PC-3 (cell line): ENCODE results near the gene SLC25A36. TPM values are rescaled to one million over a fixed set of nuclear protein-coding genes. Genes with fewer than 3 reads are reported as not detected.
"Not testable (repeated sequence)": the region's sequence is repeated elsewhere in the genome, so short reads cannot be mapped to it uniquely, and the experiment has no call there.

Source experiments
- ATAC-seq: fragments of 200-7000 bp; cut with Tn5 transposase; 2 replicates; pipeline ENCODE4 v1.9.1; 2020; ENCODE audit warnings: mild to moderate bottlenecking, moderate library complexity
- BruUV-seq: library from RNA; stranded (reverse); fragments of 400-500 nt; replicated peaks from 2 replicates; lab custom pipeline; 2021; lab: Mats Ljungman, UMichigan
- CTCF ChIA-PET: fragments of 300-600 bp; sonication (Branson Sonifier 250); formaldehyde crosslinking; loops from one replicate; lab custom pipeline; 2022; ENCODE audit warnings: antibody characterized with exemption; lab: Charles Lee
- POLR2A ChIA-PET: fragments of 300-600 bp; sonication (Branson Sonifier 250); formaldehyde crosslinking; loops from one replicate; lab custom pipeline; 2022; ENCODE audit warnings: antibody characterized with exemption; ENCODE audit not compliant: unreplicated experiment; lab: Charles Lee
- DNase-seq: peaks from one replicate; pipeline ENCODE4 v3.0.0-alpha.2; 2015
- H2AFZ ChIP-seq: fragments of 300-600 bp; sonication (generic); 2 replicates; pipeline ENCODE4 v1.6.0; 2016; ENCODE audit warnings: antibody characterized with exemption, low read length
- H3F3A ChIP-seq: fragments of 300-600 bp; sonication (generic); one replicate; pipeline ENCODE4 v1.6.0; 2017; ENCODE audit warnings: antibody characterized with exemption, low read length, control low read depth, mild to moderate bottlenecking; ENCODE audit not compliant: unreplicated experiment
- H3K27ac ChIP-seq: fragments of 300-600 bp; sonication (generic); 2 replicates; pipeline ENCODE4 v1.5.1; 2016; ENCODE audit warnings: mild to moderate bottlenecking, low read length
- H3K27me3 ChIP-seq: fragments of 300-600 bp; sonication (generic); 2 replicates; pipeline ENCODE4 v1.6.1; 2016; ENCODE audit warnings: low read length, mixed read lengths
- H3K36me3 ChIP-seq: fragments of 300-600 bp; sonication (generic); 2 replicates; pipeline ENCODE4 v1.6.1; 2016; ENCODE audit warnings: low read depth, mixed run types, low read length, mixed read lengths
- H3K4me1 ChIP-seq: fragments of 300-600 bp; sonication (generic); 2 replicates; pipeline ENCODE4 v1.5.1; 2016; ENCODE audit warnings: low read length; ENCODE audit not compliant: insufficient read depth
- H3K4me2 ChIP-seq: fragments of 300-600 bp; sonication (generic); 2 replicates; pipeline ENCODE4 v1.6.0; 2016; ENCODE audit warnings: low read length
- H3K4me3 ChIP-seq: fragments of 300-600 bp; sonication (generic); 2 replicates; pipeline ENCODE4 v1.5.1; 2016; ENCODE audit warnings: mild to moderate bottlenecking, low read length, mixed read lengths
- H3K79me2 ChIP-seq: fragments of 300-600 bp; sonication (generic); 2 replicates; pipeline ENCODE4 v1.6.1; 2017; ENCODE audit warnings: low read length, mixed read lengths
- H3K9ac ChIP-seq: fragments of 300-600 bp; sonication (generic); 2 replicates; pipeline ENCODE4 v1.6.0; 2016; ENCODE audit warnings: mild to moderate bottlenecking, low read length
- H3K9me2 ChIP-seq: fragments of 300-600 bp; sonication (generic); replicated peaks from 2 replicates; pipeline ENCODE4 v1.6.1; 2016; ENCODE audit warnings: mixed run types, low read length, mixed read lengths
- H3K9me3 ChIP-seq: fragments of 300-600 bp; sonication (generic); 2 replicates; pipeline ENCODE4 v1.6.1; 2016; ENCODE audit warnings: low read length, mixed read lengths
- H4K20me1 ChIP-seq: fragments of 300-600 bp; sonication (generic); 2 replicates; pipeline ENCODE4 v1.6.1; 2016; ENCODE audit warnings: low read length, mixed read lengths
- CTCF ChIP-seq: fragments of 300-600 bp; sonication (generic); conservative IDR thresholded peaks from 2 replicates; pipeline ENCODE4 v1.5.1; 2017; ENCODE audit warnings: antibody characterized with exemption, low read depth, mild to moderate bottlenecking, low read length
- EZH2 ChIP-seq: fragments of 300-600 bp; sonication (generic); IDR thresholded peaks from one replicate; pipeline ENCODE4 v1.6.1; 2017; ENCODE audit warnings: antibody characterized with exemption, mild to moderate bottlenecking, low read length; ENCODE audit not compliant: unreplicated experiment
- EZH2phosphoT487 ChIP-seq: fragments of 300-600 bp; sonication (generic); IDR thresholded peaks from 2 replicates; pipeline ENCODE4 v1.6.1; 2018; ENCODE audit warnings: mild to moderate bottlenecking, antibody characterized with exemption, low read length, borderline replicate concordance
- intact Hi-C: fragments of 100-400 bp; cut with micrococcal nuclease; formaldehyde crosslinking; loops from 2 replicates; pipeline ENCODE4 v1.9.0; 2023
- total RNA-seq: library from RNA; depleted of rRNA; stranded (reverse); fragments of >200 nt; gene quantifications from 2 replicates; pipeline ENCODE4 v1.2.3, GENCODE V29; 2014

The SLC25A36 gene
- total RNA-seq, 1 experiment from 2014 or later: 57.3 TPM

- DNase-seq (no peak), ATAC-seq (no peak)
- Histone ChIP-seq H3F3A (no peaks in the 10 kb centered on the region), H4K20me1 (peaks cover 38% of the 10 kb centered on the region), H3K4me3 (no peak overlapping the region), H3K9me2 (no peaks in the 10 kb centered on the region), H3K9ac (no peak overlapping the region), H3K4me2 (no peak overlapping the region), H3K27me3 (no peaks in the 10 kb centered on the region), H2AFZ (no peak overlapping the region), H3K4me1 (peaks cover 20% of the 10 kb centered on the region), H3K27ac (no peak overlapping the region), H3K79me2 (peaks cover 100% of the 10 kb centered on the region), H3K9me3 (no peaks in the 10 kb centered on the region), H3K36me3 (no peaks in the 10 kb centered on the region)
- POLR2A ChIA-PET: no interaction called here
- TF ChIP-seq EZH2phosphoT487: no peak
- TF ChIP-seq CTCF: no peak
- no peak for TF ChIP-seq EZH2
- CTCF ChIA-PET: no interaction called here
- intact Hi-C loops: no loop called here
- no TSS peak for BruUV-seq
These were observed 7.0 kb downstream of the SLC25A36 start for GRCh38 chr3:140948460-140949249.

GRCh38 chr3:140950144-140950543 is 8.5 kb downstream of the SLC25A36 start:
- H3K9me2 ChIP-seq: no peaks in the 10 kb centered on the region
- H3K79me2 ChIP-seq: peaks cover 100% of the 10 kb centered on the region
- DNase-seq: no peak
- CTCF ChIA-PET: no interaction called here
- intact Hi-C loops: no loop called here
- H3K36me3 ChIP-seq: no peaks in the 10 kb centered on the region
- no peaks in the 10 kb centered on the region for H3K27me3 ChIP-seq
- ATAC-seq: no peak
- H3K4me3 ChIP-seq: no peak overlapping the region
- H2AFZ ChIP-seq: no peak overlapping the region
- no peaks in the 10 kb centered on the region for H3F3A ChIP-seq
- H3K9me3 ChIP-seq: no peaks in the 10 kb centered on the region
- no peak overlapping the region for H3K27ac ChIP-seq
- POLR2A ChIA-PET: no interaction called here
- TF ChIP-seq EZH2: no peak
- no peak for TF ChIP-seq EZH2phosphoT487
- H3K9ac ChIP-seq: no peak overlapping the region
- BruUV-seq: no TSS peak
- H3K4me1 ChIP-seq: peaks cover 19% of the 10 kb centered on the region
- H3K4me2 ChIP-seq: no peak overlapping the region
- peaks cover 34% of the 10 kb centered on the region for H4K20me1 ChIP-seq

DNA sequence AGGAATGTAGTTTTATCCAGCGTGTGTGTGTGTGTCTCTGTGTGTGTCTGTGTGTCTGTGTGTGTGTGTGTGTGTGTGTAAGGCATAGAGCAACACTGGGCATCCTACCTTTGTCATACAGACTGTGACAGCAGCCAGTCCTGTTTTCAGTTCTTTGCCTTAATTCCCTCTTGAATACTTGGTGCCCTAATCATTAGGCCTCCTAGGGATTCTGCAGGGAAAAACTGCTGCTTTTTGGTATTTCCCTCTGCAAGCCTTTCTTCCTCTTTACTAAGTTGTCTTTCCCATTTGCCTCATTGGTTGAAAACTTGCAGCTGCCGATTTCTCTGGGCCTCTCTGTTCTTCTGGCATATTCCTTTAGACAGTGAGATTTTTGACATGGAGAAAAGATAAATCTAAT is 9.2 kb downstream of the SLC25A36 start:
- Histone ChIP-seq H3F3A (no peaks in the 10 kb centered on the region), H3K36me3 (no peaks in the 10 kb centered on the region), H3K4me2 (no peak overlapping the region), H3K79me2 (peaks cover 100% of the 10 kb centered on the region), H3K9me3 (no peaks in the 10 kb centered on the region), H3K4me3 (no peak overlapping the region), H4K20me1 (peaks cover 36% of the 10 kb centered on the region), H3K9ac (no peak overlapping the region), H3K27me3 (no peaks in the 10 kb centered on the region), H3K4me1 (peaks cover 21% of the 10 kb centered on the region), H3K9me2 (no peaks in the 10 kb centered on the region), H2AFZ (no peak overlapping the region), H3K27ac (no peak overlapping the region)
- intact Hi-C loops: no loop called here
- POLR2A ChIA-PET: no interaction called here
- CTCF ChIA-PET: no interaction called here
- no TSS peak for BruUV-seq
- TF ChIP-seq CTCF (no peak), EZH2phosphoT487 (no peak), EZH2 (no peak)
- no peak for ATAC-seq
- DNase-seq: no peak

GRCh38 chr3:140951750-140952149 is 10.1 kb downstream of the SLC25A36 start:
- H3K4me3 ChIP-seq, H3K9me2 ChIP-seq, H3K9me3 ChIP-seq, DNase-seq, H3K27me3 ChIP-seq, CTCF ChIA-PET, ATAC-seq, H3F3A ChIP-seq, POLR2A ChIA-PET, H2AFZ ChIP-seq, H3K27ac ChIP-seq, H3K4me2 ChIP-seq, BruUV-seq, H3K36me3 ChIP-seq, intact Hi-C loops, H3K9ac ChIP-seq: not testable (repeated sequence)
- peaks cover 29% of the 10 kb centered on the region for H3K4me1 ChIP-seq
- peaks cover 100% of the 10 kb centered on the region for H3K79me2 ChIP-seq
- H4K20me1 ChIP-seq: peaks cover 36% of the 10 kb centered on the region
